Sigmoid colon (tissue), 7 donors: ENCODE results near the gene C19orf44. TPM values are rescaled to one million over a fixed set of nuclear protein-coding genes. Genes with fewer than 3 reads are reported as not detected.

Experiments
- DNase-seq: peaks from one replicate; pipeline ENCODE4 v3.0.0-alpha.2; 2019
- H3K27ac ChIP-seq, 4 donors: fragments of 200-600 bp; sonication (generic); one replicate each; pipeline ENCODE4 v1.5.1; 2016 to 2019; ENCODE audit warnings: mild to moderate bottlenecking in 1 of 4
- H3K27me3 ChIP-seq, 3 donors: fragments of 200-600 bp; sonication (generic); one replicate each; pipeline ENCODE4 v1.5.1; 2019; ENCODE audit warnings: mild to moderate bottlenecking in 1 of 3
- H3K36me3 ChIP-seq, 4 donors: fragments of 200-600 bp; sonication (generic); one replicate each; pipeline ENCODE4 v1.5.1; 2016 to 2019
- H3K4me1 ChIP-seq, 4 donors: fragments of 200-600 bp; sonication (generic); one replicate each; pipeline ENCODE4 v1.5.1; 2017 to 2019
- H3K4me3 ChIP-seq, 4 donors: fragments of 200-600 bp; sonication (generic); one replicate each; pipeline ENCODE4 v1.5.1; 2017 to 2019; ENCODE audit warnings: mild to moderate bottlenecking in 2 of 4, moderate library complexity in 1 of 4
- H3K9me3 ChIP-seq, 4 donors: fragments of 200-600 bp in 3 of 4; sonication (generic) in 3 of 4; one replicate each; pipeline versions ENCODE4 v1.5.1 to v1.6.1; 2013 to 2019
- CTCF ChIP-seq, 4 experiments: fragments of 450-650 bp in 3 of 4; fragments of 200-600 bp in 1 of 4; IDR thresholded peaks; one replicate each; pipeline ENCODE4 v1.5.1; 2016 to 2019; ENCODE audit warnings: antibody characterized with exemption in 4 of 4, mild to moderate bottlenecking in 3 of 4, moderate library complexity in 2 of 4
- EP300 ChIP-seq, 4 donors: sonication (generic); formaldehyde crosslinking; IDR thresholded peaks; one replicate each; pipeline ENCODE4 v1.6.1; 2017; ENCODE audit warnings: antibody characterized with exemption in 4 of 4
- POLR2A ChIP-seq, 2 donors: fragments of 450-650 bp; IDR thresholded peaks; one replicate each; pipeline ENCODE4 v1.6.1; 2016; ENCODE audit warnings: antibody characterized with exemption in 2 of 2, mild to moderate bottlenecking in 2 of 2, moderate library complexity in 2 of 2
- POLR2AphosphoS5 ChIP-seq, 4 donors: sonication (generic); formaldehyde crosslinking; IDR thresholded peaks; one replicate each; pipeline ENCODE4 v1.6.1; 2017; ENCODE audit warnings: antibody characterized with exemption in 4 of 4
- WGBS, 2 donors: extraction: QIAGEN DNeasy Blood & Tissue Kit; methylation state at CpG; one replicate each; pipeline ENCODE4 v1.1.7; 2013; 5-methylcytosine and 5-hydroxymethylcytosine counted together
- intact Hi-C: fragments of 100-400 bp; cut with DNase I; formaldehyde crosslinking; loops from one replicate; pipeline ENCODE4 v1.15.1; 2023
- polyA plus RNA-seq, 3 donors: library from polyadenylated mRNA; stranded (reverse); fragments of 200-250 nt; gene quantifications; one replicate each; pipeline ENCODE4 v1.2.3, GENCODE V29; 2013
- total RNA-seq, 4 donors: library from RNA; depleted of rRNA; stranded (reverse); fragments of >200 nt; gene quantifications; one replicate each; pipeline ENCODE4 v1.1.0, GENCODE V29; 2016
- donor health status: healthy with polysubstance abuse.
- donor health status: Bipolar disorder and iron deficiency.
- donor health status: healthy.

The C19orf44 gene
- total and polyA plus RNA-seq, 7 donors, result 1.8 to 10.0 (median 3.8) TPM

GRCh38 chr19:16516381-16516780 lies 20.2 kb downstream of the C19orf44 start:
- H3K4me1 ChIP-seq, result no peaks in the 10 kb centered on the region
- DNase-seq, result no peak
- no peaks in the 10 kb centered on the region for H3K27me3 ChIP-seq
- no peak overlapping the region for H3K4me3 ChIP-seq
- 88 to 92% methylated on average over 15 of the region's 15 CpGs for WGBS, 2 donors
- no peaks in the 10 kb centered on the region for H3K9me3 ChIP-seq
- intact Hi-C loops, result no loop called here
- TF ChIP-seq POLR2AphosphoS5 (IDR thresholded peaks at IDR 0.05), result no peak
- TF ChIP-seq POLR2A (IDR thresholded peaks at IDR 0.05), result no peak
- TF ChIP-seq CTCF (IDR thresholded peaks at IDR 0.05), result no peak
- TF ChIP-seq EP300 (IDR thresholded peaks at IDR 0.05), result no peak
- no peak overlapping the region for H3K27ac ChIP-seq
- H3K36me3 ChIP-seq, result peaks cover 41 to 94% (median 56%) of the 10 kb centered on the region in 4 donors

DNA sequence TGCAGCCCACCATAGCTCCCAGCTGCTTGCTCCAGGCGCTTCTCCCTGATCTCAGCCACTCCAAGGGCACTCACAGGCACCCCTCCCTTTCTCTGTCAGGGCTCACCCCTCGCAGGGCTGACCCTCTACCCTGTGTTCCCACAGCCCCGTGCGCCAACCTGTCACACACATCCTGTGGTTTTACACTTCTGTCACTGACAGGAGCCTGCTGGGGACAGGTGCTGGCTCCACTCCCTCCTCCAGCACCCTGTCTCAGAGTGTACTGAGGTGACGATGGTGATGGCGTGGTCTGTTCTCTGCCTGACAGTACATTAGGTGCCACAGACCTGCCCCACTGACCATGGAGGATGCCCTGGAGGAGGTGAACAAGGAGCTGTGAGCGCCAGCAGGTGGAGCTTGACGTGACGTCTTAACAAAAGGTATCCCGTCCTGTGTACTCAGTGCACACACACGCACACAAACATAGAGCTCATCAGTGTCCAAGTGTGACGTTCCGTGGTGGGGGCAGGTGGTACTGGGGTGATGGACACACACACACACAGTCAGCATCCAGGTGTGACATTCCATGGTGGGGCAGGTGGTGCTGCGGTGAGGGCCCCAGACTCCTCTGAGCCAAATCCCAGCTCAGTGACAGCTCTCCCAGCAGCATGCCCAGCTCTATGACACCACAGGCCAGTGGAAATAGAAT lies 20.9 kb downstream of the C19orf44 start:
- H3K4me3 ChIP-seq, result no peak overlapping the region
- no peak overlapping the region for H3K27ac ChIP-seq
- H3K27me3 ChIP-seq, result no peaks in the 10 kb centered on the region
- no peak for TF ChIP-seq EP300 (IDR thresholded peaks at IDR 0.05)
- TF ChIP-seq POLR2AphosphoS5 (IDR thresholded peaks at IDR 0.05), result no peak
- TF ChIP-seq CTCF (IDR thresholded peaks at IDR 0.05), result no peak
- no peak for TF ChIP-seq POLR2A (IDR thresholded peaks at IDR 0.05)
- H3K36me3 ChIP-seq, result peaks cover 47 to 94% (median 63%) of the 10 kb centered on the region in 4 donors
- intact Hi-C loops, result no loop called here
- WGBS, 2 donors, result 79 to 87% methylated on average over 14 of the region's 14 CpGs
- no peak for DNase-seq
- H3K4me1 ChIP-seq, result no peaks in the 10 kb centered on the region
- H3K9me3 ChIP-seq, result no peaks in the 10 kb centered on the region

DNA sequence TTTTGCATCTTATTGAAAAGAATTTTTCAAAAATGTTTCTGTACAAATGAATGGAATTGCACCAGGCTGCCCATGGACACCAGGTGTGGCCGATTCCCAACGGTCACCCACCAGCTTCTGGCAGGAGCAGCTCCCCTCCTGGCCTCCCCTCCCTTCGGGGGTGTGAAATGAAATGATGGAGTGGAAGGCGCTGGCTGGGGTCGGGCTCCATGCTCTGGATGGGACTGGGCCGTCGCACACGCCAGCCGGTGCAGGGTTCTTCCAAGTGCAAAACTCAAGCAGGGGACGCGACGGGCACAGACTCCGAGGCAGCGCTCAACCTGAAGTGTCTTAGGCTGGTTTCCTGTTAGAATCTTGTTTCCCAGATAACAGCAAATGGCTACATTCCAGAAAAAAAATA lies 21.9 kb downstream of the C19orf44 start:
- peaks cover 52 to 94% (median 71%) of the 10 kb centered on the region in 4 donors for H3K36me3 ChIP-seq
- TF ChIP-seq EP300 (IDR thresholded peaks at IDR 0.05), result no peak
- TF ChIP-seq POLR2AphosphoS5 (IDR thresholded peaks at IDR 0.05), result no peak
- TF ChIP-seq POLR2A (IDR thresholded peaks at IDR 0.05), result no peak
- TF ChIP-seq CTCF (IDR thresholded peaks at IDR 0.05), result no peak
- H3K9me3 ChIP-seq, result no peaks in the 10 kb centered on the region
- H3K27me3 ChIP-seq, result no peaks in the 10 kb centered on the region
- intact Hi-C loops, result no loop called here
- no peak overlapping the region for H3K4me3 ChIP-seq
- no peak overlapping the region for H3K27ac ChIP-seq
- no peaks in the 10 kb centered on the region for H3K4me1 ChIP-seq
- WGBS, 2 donors, result 89 to 93% methylated on average over 14 of the region's 14 CpGs
- DNase-seq, result no peak

DNA sequence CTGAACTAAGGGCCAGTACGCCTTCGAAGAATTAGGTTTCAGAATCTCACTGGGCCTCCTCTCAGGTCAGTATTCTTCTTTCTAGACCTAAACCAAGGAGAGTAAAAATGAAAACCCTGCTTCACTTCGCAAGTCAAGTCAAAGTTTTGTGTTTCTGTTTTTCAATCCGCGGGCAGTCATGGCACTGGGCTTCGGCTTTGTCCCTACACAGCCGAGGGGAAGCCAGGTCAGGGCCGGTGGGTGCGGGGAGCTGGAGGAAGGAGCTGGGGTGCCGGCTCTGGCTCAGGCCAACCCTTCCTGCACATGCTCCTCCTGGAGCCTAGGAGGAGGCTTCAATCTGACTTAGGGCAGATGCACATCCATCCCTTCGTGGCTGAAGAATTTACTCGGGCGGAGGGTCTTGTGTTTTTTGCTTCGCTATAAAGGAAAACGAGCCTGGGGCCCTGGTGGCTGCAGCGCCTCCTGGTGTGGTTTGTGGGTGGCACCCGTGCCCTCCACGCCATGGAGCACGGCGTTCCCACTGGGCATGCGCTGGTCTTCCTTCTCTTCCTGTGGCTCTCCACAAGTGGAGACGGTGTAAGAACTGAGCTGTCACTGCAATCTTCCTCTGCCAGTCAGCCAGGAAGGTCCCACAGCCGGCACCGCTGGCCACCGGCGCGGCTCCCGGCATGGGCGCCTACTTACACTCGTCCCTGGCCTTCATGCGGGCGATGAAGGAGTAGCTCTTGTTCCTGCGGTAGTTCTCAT lies 22.5 kb downstream of the C19orf44 start:
- DNase-seq, result no peak
- peaks cover 54 to 94% (median 72%) of the 10 kb centered on the region in 4 donors for H3K36me3 ChIP-seq
- WGBS, 2 donors, result 92% methylated on average over 33 of the region's 33 CpGs
- no peak overlapping the region for H3K27ac ChIP-seq
- H3K4me3 ChIP-seq, result no peak overlapping the region
- no peaks in the 10 kb centered on the region for H3K4me1 ChIP-seq
- no peaks in the 10 kb centered on the region for H3K9me3 ChIP-seq
- intact Hi-C loops, result no loop called here
- no peaks in the 10 kb centered on the region for H3K27me3 ChIP-seq
- no peak for TF ChIP-seq EP300 (IDR thresholded peaks at IDR 0.05)
- TF ChIP-seq POLR2A (IDR thresholded peaks at IDR 0.05), result no peak

DNA sequence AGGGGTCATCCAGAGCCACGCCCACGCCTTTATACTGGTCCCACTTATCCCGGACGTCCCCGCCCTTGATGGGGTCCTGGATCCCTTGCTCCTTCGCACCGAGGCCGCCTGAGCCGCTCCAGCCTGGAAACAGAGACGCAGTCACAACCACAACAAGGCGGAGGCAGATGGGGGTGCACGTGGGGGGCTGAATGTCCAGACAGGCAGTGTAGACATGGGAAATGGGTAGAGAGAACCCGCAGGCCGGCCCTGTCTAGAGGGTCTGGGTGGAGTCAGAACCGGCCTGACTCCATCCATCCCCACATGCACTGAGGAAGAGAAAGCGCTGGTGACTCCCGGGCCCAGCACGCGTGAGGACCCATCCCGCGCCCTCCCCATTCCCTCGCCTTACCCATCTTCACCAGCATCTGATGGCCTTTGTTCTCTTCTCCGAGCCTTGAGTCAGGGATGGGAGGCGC lies 23.1 kb downstream of the C19orf44 start:
- Histone ChIP-seq H3K9me3 (no peaks in the 10 kb centered on the region), H3K27me3 (no peaks in the 10 kb centered on the region), H3K4me3 (no peak overlapping the region), H3K27ac (no peak overlapping the region), H3K36me3 (peaks cover 58 to 94% (median 74%) of the 10 kb centered on the region in 4 donors), H3K4me1 (no peaks in the 10 kb centered on the region)
- DNase-seq, result no peak
- no peak for TF ChIP-seq EP300 (IDR thresholded peaks at IDR 0.05)
- TF ChIP-seq POLR2A (IDR thresholded peaks at IDR 0.05), result no peak
- TF ChIP-seq POLR2AphosphoS5 (IDR thresholded peaks at IDR 0.05), result no peak
- no peak for TF ChIP-seq CTCF (IDR thresholded peaks at IDR 0.05)
- intact Hi-C loops, result no loop called here
- 94% methylated on average over 24 of the region's 24 CpGs for WGBS, 2 donors
